K562 (cell line): Measurements from ENCODE around the gene AUNIP. TPM values are rescaled to one million over a fixed set of nuclear protein-coding genes. Genes with fewer than 3 reads are reported as not detected.

Source experiments
- HDAC2 ChIP-seq: fragments of 450-650 bp; IDR thresholded peaks from 2 replicates; pipeline ENCODE4 v1.6.1; 2016; ENCODE audit warnings: mild to moderate bottlenecking
- PBX2 ChIP-seq, 2 experiments: IDR thresholded peaks in 1 of 2; conservative IDR thresholded peaks in 1 of 2; 2 replicates each; pipeline ENCODE4 v1.6.1; 2016; ENCODE audit warnings: low read depth in 2 of 2, mild to moderate bottlenecking in 1 of 2, missing compliant biosample characterization in 1 of 2, missing genetic modification characterization in 1 of 2, moderate library complexity in 1 of 2
- ZNF764 ChIP-seq: fragments of 250-450 bp; sonication (Bioruptor Pico); IDR thresholded peaks from 2 replicates; pipeline ENCODE4 v1.4.0; 2020; ENCODE audit warnings: low read depth, mild to moderate bottlenecking, moderate library complexity
- polyA plus RNA-seq, 8 experiments: library from polyadenylated mRNA; depleted of rRNA in 4 of 8; stranded (reverse) in 5 of 8; unstranded in 3 of 8; fragments of >200 nt; fragmentation: Nextera tagmentation in 2 of 8; fragmentation: Illumina TruSeq in 1 of 8; extraction: Ambion mirVana in 2 of 8; extraction: Trizol in 1 of 8; gene quantifications; 2 replicates each; pipeline versions ENCODE4 v1.2.1 to v1.2.3, GENCODE V29; 2011 to 2014; ENCODE audit warnings: inconsistent platforms in 1 of 8, missing spikeins in 1 of 8
- total RNA-seq, 7 experiments: library from RNA; depleted of rRNA in 6 of 7; stranded (reverse); fragments of >200 nt in 6 of 7; fragmentation: Illumina TruSeq in 2 of 7; extraction: Trizol in 2 of 7; gene quantifications; 2 replicates each; pipeline versions ENCODE4 v1.2.1 to v1.2.3, GENCODE V29; 2011 to 2021; ENCODE audit warnings: low replicate concordance in 1 of 7
- TF ChIP-seq, protein P1 (sequence below): sonication (generic); formaldehyde crosslinking; IDR thresholded peaks from 2 replicates; pipeline ENCODE4 v1.8.1; 2023; ENCODE audit warnings: mild to moderate bottlenecking, missing genetic modification reagents
- TF ChIP-seq, protein P2 (sequence below): fragments of 450-650 bp; formaldehyde crosslinking; IDR thresholded peaks from 2 replicates; pipeline ENCODE4 v1.4.0; 2020; ENCODE audit warnings: mild to moderate bottlenecking

Gene AUNIP
- total and polyA plus RNA-seq, 9 of the 15 experiments (the other 6 are each of a cell fraction or from before 2014, with no cell fraction given) = 12.1 to 53.8 (median 47.1) TPM

DNA sequence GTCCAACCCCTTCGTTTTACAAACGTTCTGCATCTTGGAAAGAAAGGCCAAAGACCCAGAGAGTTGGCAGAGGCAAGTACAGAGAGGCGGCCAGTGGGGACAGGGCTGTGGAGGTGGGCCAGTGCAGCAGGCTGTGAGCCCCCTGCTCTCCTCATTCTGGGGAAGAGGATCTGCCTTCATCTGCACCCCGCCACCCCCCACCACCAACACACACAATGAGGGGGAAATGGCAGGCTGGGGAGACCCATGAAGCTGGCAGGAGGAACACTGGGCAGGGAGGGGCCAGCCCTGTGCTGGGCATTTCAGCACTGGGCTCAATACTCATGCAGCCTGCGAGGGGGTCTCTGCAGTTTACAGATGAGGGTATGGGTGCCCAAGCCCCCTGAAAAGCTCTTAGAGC lies 32.3 kb upstream of the AUNIP start (continued):
- no peak for TF ChIP-seq PBX2 (CRISPR knock-in tag; IDR thresholded peaks at IDR 0.05; ENCODE audit: low read depth)
- TF ChIP-seq PBX2 (tag; conservative IDR thresholded peaks at IDR 0.05; ENCODE audit: low read depth) = no peak
- TF ChIP-seq, protein P1, sequence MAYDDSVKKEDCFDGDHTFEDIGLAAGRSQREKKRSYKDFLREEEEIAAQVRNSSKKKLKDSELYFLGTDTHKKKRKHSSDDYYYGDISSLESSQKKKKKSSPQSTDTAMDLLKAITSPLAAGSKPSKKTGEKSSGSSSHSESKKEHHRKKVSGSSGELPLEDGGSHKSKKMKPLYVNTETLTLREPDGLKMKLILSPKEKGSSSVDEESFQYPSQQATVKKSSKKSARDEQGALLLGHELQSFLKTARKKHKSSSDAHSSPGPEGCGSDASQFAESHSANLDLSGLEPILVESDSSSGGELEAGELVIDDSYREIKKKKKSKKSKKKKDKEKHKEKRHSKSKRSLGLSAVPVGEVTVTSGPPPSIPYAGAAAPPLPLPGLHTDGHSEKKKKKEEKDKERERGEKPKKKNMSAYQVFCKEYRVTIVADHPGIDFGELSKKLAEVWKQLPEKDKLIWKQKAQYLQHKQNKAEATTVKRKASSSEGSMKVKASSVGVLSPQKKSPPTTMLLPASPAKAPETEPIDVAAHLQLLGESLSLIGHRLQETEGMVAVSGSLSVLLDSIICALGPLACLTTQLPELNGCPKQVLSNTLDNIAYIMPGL (CRISPR knock-in tag) = no peak
- TF ChIP-seq, protein P2, sequence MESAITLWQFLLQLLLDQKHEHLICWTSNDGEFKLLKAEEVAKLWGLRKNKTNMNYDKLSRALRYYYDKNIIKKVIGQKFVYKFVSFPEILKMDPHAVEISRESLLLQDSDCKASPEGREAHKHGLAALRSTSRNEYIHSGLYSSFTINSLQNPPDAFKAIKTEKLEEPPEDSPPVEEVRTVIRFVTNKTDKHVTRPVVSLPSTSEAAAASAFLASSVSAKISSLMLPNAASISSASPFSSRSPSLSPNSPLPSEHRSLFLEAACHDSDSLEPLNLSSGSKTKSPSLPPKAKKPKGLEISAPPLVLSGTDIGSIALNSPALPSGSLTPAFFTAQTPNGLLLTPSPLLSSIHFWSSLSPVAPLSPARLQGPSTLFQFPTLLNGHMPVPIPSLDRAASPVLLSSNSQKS (CRISPR knock-in tag) = no peak
- TF ChIP-seq HDAC2 = no peak
- TF ChIP-seq ZNF764 (CRISPR knock-in tag) = no peak
- TF ChIP-seq, all 486 proteins: peak for 0
